CD4-positive, alpha-beta memory T cell (primary cell): ENCODE measurements around the gene FAM131C. TPM values are rescaled to one million over a fixed set of nuclear protein-coding genes. Genes with fewer than 3 reads are reported as not detected.
A peak's percentile ranks its signal among the peaks of the same experiment; 100 is the strongest.
"Not testable (repeated sequence)": the region's sequence is repeated elsewhere in the genome, so short reads cannot be mapped to it uniquely, and the experiment has no call there.

ENCODE experiments used
- CTCF ChIA-PET: fragments of 350-600 bp; sonication (Branson Sonifier 250); formaldehyde crosslinking; loops from one replicate; lab custom pipeline; 2021; ENCODE audit warnings: inconsistent platforms; ENCODE audit not compliant: partially characterized antibody; lab: Charles Lee
- POLR2A ChIA-PET: fragments of 350-600 bp; sonication (Branson Sonifier 250); formaldehyde crosslinking; loops from one replicate; lab custom pipeline; 2021; ENCODE audit not compliant: partially characterized antibody; lab: Charles Lee
- DNase-seq, 5 donors: peaks; one replicate each; pipeline versions ENCODE4 v3.0.0 to v3.0.0-alpha.2; 2020 to 2022; ENCODE audit warnings: mixed read lengths in 1 of 5
- H3K27ac ChIP-seq: one replicate; pipeline ENCODE4 v1.7.0; 2013; ENCODE audit warnings: low read depth, low read length
- H3K27me3 ChIP-seq: 2 replicates; pipeline ENCODE4 v1.7.0; 2013; ENCODE audit warnings: mild to moderate bottlenecking, low read length, moderate library complexity; ENCODE audit not compliant: insufficient read depth
- H3K36me3 ChIP-seq: 2 replicates; pipeline ENCODE4 v1.7.0; 2013; ENCODE audit warnings: mild to moderate bottlenecking, low read length, moderate library complexity; ENCODE audit not compliant: insufficient read depth
- H3K4me1 ChIP-seq: 2 replicates; pipeline ENCODE4 v1.7.0; 2013; ENCODE audit warnings: mild to moderate bottlenecking, low read length, moderate library complexity; ENCODE audit not compliant: insufficient read depth
- H3K4me3 ChIP-seq, 2 donors: one replicate each; pipeline ENCODE4 v1.7.0; 2013; ENCODE audit warnings: low read length in 2 of 2, mild to moderate bottlenecking in 1 of 2
- H3K9me3 ChIP-seq, 2 donors: one replicate each; pipeline ENCODE4 v1.7.0; 2013; ENCODE audit warnings: low read length in 2 of 2, control low read depth in 1 of 2; ENCODE audit not compliant: control insufficient read depth in 1 of 2
- H3K27ac Mint-ChIP-seq, 7 donors: one replicate each; pipeline ENCODE4 v1.8.0; 2020 to 2021; ENCODE audit warnings: mixed read lengths in 7 of 7, mild to moderate bottlenecking in 6 of 7, inconsistent platforms in 3 of 7, moderate library complexity in 3 of 7
- H3K27me3 Mint-ChIP-seq, 2 donors: one replicate each; pipeline ENCODE4 v1.8.0; 2020 to 2021; ENCODE audit warnings: mixed read lengths in 2 of 2
- H3K36me3 Mint-ChIP-seq, 2 donors: one replicate each; pipeline ENCODE4 v1.8.0; 2020 to 2021; ENCODE audit warnings: mixed read lengths in 2 of 2, inconsistent platforms in 1 of 2, mild to moderate bottlenecking in 1 of 2
- H3K4me1 Mint-ChIP-seq, 4 donors: one replicate each; pipeline ENCODE4 v1.8.0; 2020 to 2021; ENCODE audit warnings: mixed read lengths in 4 of 4, mild to moderate bottlenecking in 1 of 4
- H3K4me3 Mint-ChIP-seq, 8 donors: one replicate each; pipeline ENCODE4 v1.8.0; 2020 to 2021; ENCODE audit warnings: mixed read lengths in 8 of 8, mild to moderate bottlenecking in 7 of 8, moderate library complexity in 6 of 8, inconsistent platforms in 3 of 8
- H3K9me3 Mint-ChIP-seq, 8 donors: one replicate each; pipeline ENCODE4 v1.8.0; 2020 to 2021; ENCODE audit warnings: mixed read lengths in 8 of 8, mild to moderate bottlenecking in 5 of 8, inconsistent platforms in 3 of 8, moderate library complexity in 1 of 8
- intact Hi-C: fragments of 100-400 bp; cut with micrococcal nuclease; formaldehyde crosslinking; loops from one replicate; pipeline ENCODE4 v1.15.1; 2023
- polyA plus RNA-seq, 2 donors: library from polyadenylated mRNA; unstranded; fragments of 300-500 nt; fragmentation: Illumina TruSeq; gene quantifications; one replicate each; pipeline ENCODE4 v1.2.3, GENCODE V29; 2021
- total RNA-seq, 2 experiments: library from RNA; stranded (reverse); gene quantifications; one replicate each; pipeline ENCODE4 v1.2.3, GENCODE V29; 2021

FAM131C gene
- total and polyA plus RNA-seq, 4 experiments from 2014 or later, result 0.11 TPM; not detected in 3

DNA sequence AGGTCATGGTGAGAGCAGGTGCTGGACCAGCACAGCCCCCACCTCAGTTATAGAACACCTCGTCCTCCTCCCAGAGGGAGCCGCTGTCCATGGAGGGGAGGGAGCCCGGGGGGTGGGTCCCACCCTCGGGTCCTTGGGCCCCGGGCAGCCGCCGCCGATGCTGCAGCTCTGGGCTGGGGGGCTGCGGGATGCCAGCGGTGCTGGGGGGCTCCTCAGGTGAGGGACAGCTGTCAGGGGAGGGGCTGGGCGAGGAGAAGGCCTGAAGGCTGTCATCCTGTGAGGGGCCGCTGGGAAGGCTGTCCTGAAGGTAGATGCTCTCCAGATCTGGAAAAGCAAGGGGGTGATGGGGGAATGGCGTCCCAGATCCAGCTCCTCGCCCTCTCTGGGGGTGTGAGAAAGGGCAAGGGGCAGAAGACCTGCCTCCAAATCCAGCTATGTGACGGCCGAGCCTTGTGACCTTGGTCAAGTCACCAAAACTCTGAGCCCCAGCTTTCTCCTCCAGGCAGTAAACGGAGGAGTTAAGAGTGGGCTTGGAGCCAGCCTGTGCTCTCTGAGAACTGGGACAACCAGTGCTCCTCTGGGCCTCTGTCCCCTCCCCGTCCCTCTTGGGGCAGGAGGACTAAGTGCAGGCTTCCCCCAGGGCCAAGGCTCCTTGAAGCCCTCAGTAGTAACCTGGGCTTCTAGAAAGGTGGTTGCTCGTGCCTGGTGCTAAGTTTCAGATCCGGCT lies 14.9 kb downstream of the FAM131C start:
- DNase-seq, H3K27ac ChIP-seq, H3K9me3 ChIP-seq, H3K4me3 Mint-ChIP-seq, POLR2A ChIA-PET, H3K27ac Mint-ChIP-seq, H3K4me3 ChIP-seq, CTCF ChIA-PET, H3K36me3 ChIP-seq, H3K4me1 Mint-ChIP-seq, H3K36me3 Mint-ChIP-seq, H3K4me1 ChIP-seq, H3K27me3 Mint-ChIP-seq, H3K27me3 ChIP-seq, H3K9me3 Mint-ChIP-seq: not testable (repeated sequence)
- intact Hi-C loops, result loop anchor here (1.0 to 5.0 kb wide), 2 partner anchors 8 to 461 kb away; no protein-coding TSS in a partner anchor

DNA sequence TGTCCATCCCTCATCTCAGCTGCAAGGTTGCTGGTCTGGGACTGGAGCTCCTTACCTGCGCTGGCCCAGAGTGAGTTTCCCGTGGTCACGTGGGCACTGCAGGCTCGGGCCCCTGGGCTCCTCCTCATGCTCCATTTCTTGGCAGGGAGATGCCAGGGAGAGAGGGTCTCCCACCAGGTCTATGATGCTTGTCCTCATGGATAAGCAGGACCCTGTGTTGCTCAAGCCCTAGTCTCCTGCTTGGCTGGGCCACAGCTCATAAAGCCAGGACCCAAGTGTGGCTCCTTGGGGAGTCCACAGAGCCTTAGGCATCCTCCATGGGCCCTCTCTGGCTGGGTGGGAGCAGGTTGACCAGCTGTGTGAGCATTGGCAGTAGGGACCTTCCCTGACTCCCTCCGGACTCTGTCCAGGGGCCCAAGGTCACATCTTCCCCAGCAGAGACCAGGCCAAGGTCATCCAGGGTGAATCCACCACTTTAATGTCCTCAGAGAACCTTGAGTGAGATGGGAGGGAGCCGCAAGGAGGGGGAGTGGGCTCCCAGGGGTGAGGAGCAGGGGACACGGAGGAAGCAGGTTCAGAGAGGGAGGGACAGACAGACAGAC lies 16.0 kb downstream of the FAM131C start:
- DNase-seq, H3K36me3 ChIP-seq, H3K27ac Mint-ChIP-seq, H3K36me3 Mint-ChIP-seq, H3K9me3 ChIP-seq, H3K9me3 Mint-ChIP-seq, H3K4me1 Mint-ChIP-seq, H3K27ac ChIP-seq, H3K27me3 Mint-ChIP-seq, H3K4me3 Mint-ChIP-seq, H3K4me1 ChIP-seq, H3K4me3 ChIP-seq, H3K27me3 ChIP-seq, POLR2A ChIA-PET: not testable (repeated sequence)
- intact Hi-C loops, result loop anchor here (5.0 kb wide), 1 partner anchor 460 kb away; no protein-coding TSS in a partner anchor
- CTCF ChIA-PET, result interaction anchor here (0.9 to 2.4 kb wide), 2 partner anchors 242 to 267 kb away, joined by 3 to 16 read pairs; no protein-coding TSS in a partner anchor

DNA sequence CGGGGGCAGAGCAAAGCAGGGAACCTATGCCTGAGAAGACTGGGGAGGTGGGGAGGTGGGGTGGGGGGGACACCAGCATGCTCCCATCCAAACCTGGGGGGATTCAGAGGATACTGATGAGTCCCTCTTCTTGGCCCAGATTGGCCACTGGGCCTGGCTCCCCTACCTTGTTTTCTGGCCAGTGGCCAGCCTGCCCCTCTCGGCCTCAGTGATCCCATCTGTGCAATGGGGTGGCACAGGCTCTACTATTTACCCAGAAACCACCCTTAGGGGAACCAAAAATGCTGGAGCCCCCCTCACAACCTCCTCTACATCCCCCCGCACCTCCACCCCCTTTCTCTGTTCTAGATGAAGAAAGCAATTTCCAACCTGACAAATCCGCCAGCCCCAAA lies 16.9 kb downstream of the FAM131C start:
- H3K4me3 Mint-ChIP-seq, H3K36me3 Mint-ChIP-seq, H3K27me3 Mint-ChIP-seq, H3K4me1 Mint-ChIP-seq, H3K4me1 ChIP-seq, H3K27ac Mint-ChIP-seq, H3K36me3 ChIP-seq, H3K27ac ChIP-seq, POLR2A ChIA-PET, H3K9me3 ChIP-seq, H3K27me3 ChIP-seq, H3K9me3 Mint-ChIP-seq, DNase-seq, H3K4me3 ChIP-seq: not testable (repeated sequence)
- CTCF ChIA-PET, result interaction anchor here (0.6 to 2.7 kb wide), 12 partner anchors 19 to 389 kb away, joined by 3 to 16 read pairs (median 4); no protein-coding TSS in a partner anchor
- intact Hi-C loops, result loop anchor here (1.0 to 5.0 kb wide), 3 partner anchors 47 to 459 kb away; no protein-coding TSS in a partner anchor

DNA sequence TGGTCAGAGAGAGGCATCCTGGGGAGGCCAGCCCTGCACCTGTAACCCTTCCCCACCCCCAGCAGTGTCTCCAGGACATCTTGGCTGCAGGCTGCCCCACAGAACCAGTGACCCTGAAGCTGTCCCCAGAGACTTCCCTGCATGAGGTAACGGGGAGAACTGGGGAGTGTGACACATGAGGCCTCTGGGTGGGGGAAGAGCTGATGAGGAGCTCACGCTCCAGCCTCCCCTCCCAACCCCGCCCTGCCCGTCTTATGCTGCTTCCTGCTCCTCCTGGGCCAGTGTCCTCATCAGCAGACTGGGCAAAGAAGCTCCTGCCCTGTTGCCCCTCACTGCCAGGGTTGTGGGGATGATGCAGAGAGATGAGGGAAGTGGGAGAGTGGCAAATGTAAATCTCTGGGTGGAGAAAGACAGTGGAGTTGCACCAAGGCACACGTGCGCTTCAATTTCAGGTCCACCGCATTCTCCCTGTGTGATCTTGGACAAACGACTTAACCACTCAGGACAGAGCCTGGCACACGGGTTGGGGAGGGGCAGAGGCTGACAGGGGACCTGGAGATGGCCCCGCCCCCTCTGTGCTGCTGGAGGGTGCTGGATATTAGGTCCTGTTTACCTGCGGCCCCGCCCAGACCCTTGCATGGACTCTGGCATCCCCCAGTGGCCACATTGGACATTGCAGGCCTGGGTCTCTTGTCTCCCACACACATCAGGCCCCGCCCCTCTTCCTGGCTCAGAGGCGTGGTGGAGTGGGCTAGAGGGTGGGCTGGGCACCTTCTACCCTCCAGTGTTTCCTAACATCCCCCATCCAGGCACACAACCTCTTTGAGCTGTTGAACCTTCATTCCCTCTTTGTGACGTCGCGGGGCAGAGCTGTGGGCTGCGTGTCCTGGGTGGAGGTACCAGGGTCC lies 17.6 kb downstream of the FAM131C start:
- no peaks in the 10 kb centered on the region for H3K9me3 Mint-ChIP-seq
- no peaks in the 10 kb centered on the region for H3K36me3 Mint-ChIP-seq
- H3K27me3 ChIP-seq, result no peaks in the 10 kb centered on the region
- H3K4me3 Mint-ChIP-seq, result peak overlapping the region in 2 of 8 donors; percentile 11 to 43
- H3K4me3 ChIP-seq, result no peak overlapping the region
- no peaks in the 10 kb centered on the region for H3K9me3 ChIP-seq
- no peaks in the 10 kb centered on the region for H3K36me3 ChIP-seq
- ChIA-PET CTCF (interaction anchor here (0.6 to 2.7 kb wide), 17 partner anchors 17 to 390 kb away, joined by 3 to 16 read pairs (median 4); partner anchors contain the start of genes FAM131C and UQCRHL), POLR2A (no interaction called here)
- no peak overlapping the region for H3K27ac ChIP-seq
- peaks cover 2 to 5% of the 10 kb centered on the region in 2 donors for H3K27me3 Mint-ChIP-seq
- H3K27ac Mint-ChIP-seq, result peak overlapping the region in 2 of 7 donors; percentile 52 to 57
- H3K4me1 Mint-ChIP-seq, result peaks cover 4 to 7% (median 6%) of the 10 kb centered on the region in 4 donors
- DNase-seq, result peak; percentile 69 to 85 (median 78)
- H3K4me1 ChIP-seq, result peaks cover 3% of the 10 kb centered on the region
- intact Hi-C loops, result loop anchor here (1.0 to 5.0 kb wide), 3 partner anchors 47 to 459 kb away; no protein-coding TSS in a partner anchor

DNA sequence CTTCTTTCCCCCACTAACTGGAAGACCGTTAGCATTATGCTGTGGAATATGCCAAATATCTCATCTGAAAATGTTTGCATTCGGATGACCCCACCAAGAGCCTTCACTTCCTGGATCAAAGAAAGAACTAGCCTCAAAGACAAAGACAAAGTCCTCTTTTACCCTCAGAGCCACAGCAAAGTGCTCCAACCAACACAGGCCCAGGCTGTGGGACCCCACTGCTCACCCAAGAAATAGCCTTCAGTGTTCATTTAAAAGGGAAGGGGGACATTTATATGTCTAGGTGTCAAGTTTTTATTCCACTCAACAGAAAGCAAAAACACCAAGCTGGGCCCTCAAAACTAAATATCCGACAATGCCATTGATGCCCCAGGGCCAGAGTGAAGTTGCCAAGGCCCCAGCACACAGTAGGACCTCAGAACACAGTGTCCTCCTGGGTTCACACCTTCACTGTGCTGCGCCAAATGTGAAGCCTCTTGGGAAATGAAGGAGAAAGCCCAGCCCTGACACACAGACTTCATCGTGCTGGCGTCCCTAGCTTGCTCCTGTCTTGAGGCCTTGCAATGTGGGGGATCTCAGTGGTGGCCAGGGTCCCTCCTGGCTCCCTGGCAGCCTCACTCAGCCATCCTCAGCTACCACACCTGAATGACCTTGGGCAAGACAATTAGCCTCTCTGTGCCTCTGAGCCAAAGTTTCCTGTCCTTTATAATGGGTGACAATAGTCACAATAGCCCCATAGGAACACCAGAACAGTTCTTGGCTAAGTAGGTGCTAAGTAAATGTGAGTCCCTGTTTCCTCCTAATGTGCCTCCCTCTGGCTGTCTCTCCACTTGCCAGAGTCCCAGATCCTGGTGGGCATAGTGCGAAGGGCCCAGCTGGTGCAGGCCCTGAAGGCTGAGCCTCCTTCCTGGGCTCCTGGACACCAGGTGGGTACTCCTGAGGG lies 18.6 kb downstream of the FAM131C start:
- H3K27ac ChIP-seq, result no peak overlapping the region
- peaks cover 5 to 9% of the 10 kb centered on the region in 2 donors for H3K27me3 Mint-ChIP-seq
- no peaks in the 10 kb centered on the region for H3K36me3 Mint-ChIP-seq
- H3K27me3 ChIP-seq, result no peaks in the 10 kb centered on the region
- H3K4me1 ChIP-seq, result peaks cover 3% of the 10 kb centered on the region
- no peaks in the 10 kb centered on the region for H3K9me3 ChIP-seq
- ChIA-PET POLR2A (no interaction called here), CTCF (interaction anchor here (0.7 to 2.7 kb wide), 17 partner anchors 12 to 268 kb away, joined by 3 to 16 read pairs (median 4); partner anchors contain the start of genes CLCNKB, FAM131C and UQCRHL)
- no peak overlapping the region for H3K27ac Mint-ChIP-seq
- no peaks in the 10 kb centered on the region for H3K36me3 ChIP-seq
- no peak overlapping the region for H3K4me3 ChIP-seq
- intact Hi-C loops, result loop anchor here (5.0 kb wide), 1 partner anchor 458 kb away; no protein-coding TSS in a partner anchor
- no peak overlapping the region for H3K4me3 Mint-ChIP-seq
- H3K4me1 Mint-ChIP-seq, result peaks cover 4 to 7% (median 6%) of the 10 kb centered on the region in 4 donors
- no peak for DNase-seq
- no peaks in the 10 kb centered on the region for H3K9me3 Mint-ChIP-seq

DNA sequence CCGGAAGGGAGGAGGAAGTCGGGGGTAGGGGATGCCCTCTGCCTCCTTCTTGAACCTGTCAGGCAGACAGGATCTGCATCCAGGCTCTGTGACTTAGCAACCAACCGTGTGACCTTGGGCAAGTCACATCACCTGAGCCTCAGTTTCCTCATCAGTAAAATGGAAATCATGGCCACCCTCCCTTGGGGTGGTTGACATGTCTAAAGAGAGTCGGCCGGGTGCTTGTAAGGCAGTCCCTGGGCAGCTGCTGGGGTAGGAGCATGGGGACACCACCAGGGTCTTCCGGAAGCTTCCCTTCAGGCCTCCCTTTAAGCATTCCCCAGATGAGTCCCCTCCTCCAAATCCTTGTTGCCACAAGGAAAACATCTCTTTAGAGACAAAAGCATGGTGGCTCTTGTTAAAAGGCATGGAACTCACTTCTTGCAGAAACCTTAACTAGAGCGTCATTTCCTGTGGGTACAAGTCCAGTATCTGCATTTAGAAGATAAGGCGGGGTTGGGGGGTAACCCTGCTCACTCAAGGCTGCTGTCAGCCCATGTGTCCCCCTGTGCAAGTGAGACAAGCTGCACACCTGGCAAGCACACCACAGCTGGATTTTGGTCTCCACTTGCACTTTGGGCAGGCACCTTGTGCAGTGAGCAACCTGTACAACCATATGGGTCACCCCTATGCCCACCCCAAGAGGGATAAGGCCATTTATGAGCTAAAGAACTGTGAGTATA lies 19.5 kb downstream of the FAM131C start:
- H3K36me3 Mint-ChIP-seq, result no peaks in the 10 kb centered on the region
- H3K27me3 ChIP-seq, result no peaks in the 10 kb centered on the region
- no peaks in the 10 kb centered on the region for H3K9me3 Mint-ChIP-seq
- no peak for DNase-seq
- H3K27me3 Mint-ChIP-seq, result peaks cover 9 to 13% of the 10 kb centered on the region in 2 donors
- POLR2A ChIA-PET, result interaction anchor here (1.0 kb wide), 1 partner anchor 262 kb away, joined by 3 read pairs; no protein-coding TSS in a partner anchor
- peaks cover 4% of the 10 kb centered on the region for H3K4me1 ChIP-seq
- intact Hi-C loops, result no loop called here
- H3K27ac ChIP-seq, result no peak overlapping the region
- no peak overlapping the region for H3K27ac Mint-ChIP-seq
- no peak overlapping the region for H3K4me3 ChIP-seq
- CTCF ChIA-PET, result interaction anchor here (0.7 to 2.7 kb wide), 9 partner anchors 11 to 262 kb away, joined by 3 to 11 read pairs (median 4); partner anchors contain the start of genes CLCNKB, FAM131C and UQCRHL
- H3K4me1 Mint-ChIP-seq, result peaks cover 4 to 7% (median 6%) of the 10 kb centered on the region in 4 donors
- H3K9me3 ChIP-seq, result no peaks in the 10 kb centered on the region
- no peaks in the 10 kb centered on the region for H3K36me3 ChIP-seq
- no peak overlapping the region for H3K4me3 Mint-ChIP-seq
